SK-MEL-5 (cell line): ENCODE results near the gene C1QTNF5. TPM values are rescaled to one million over a fixed set of nuclear protein-coding genes. Genes with fewer than 3 reads are reported as not detected.
A peak's percentile ranks its signal among the peaks of the same experiment; 100 is the strongest.

Source experiments
- DNase-seq: peaks from one replicate; pipeline ENCODE4 v3.0.0-alpha.2; 2016; ENCODE audit warnings: low read depth, low spot score
- in situ Hi-C: cut with HindIII; loops from 2 replicates; pipeline ENCODE4 v1.10.0; 2016; ENCODE audit warnings: low sequenced_read_pairs, high pct_unique_total_duplicates, low pct_unique_long_range_greater_than_20kb
- total RNA-seq: library from RNA; depleted of rRNA; stranded (reverse); fragments of >200 nt; shearing (Covaris generic); gene quantifications from 2 replicates; pipeline ENCODE4 v1.2.3, GENCODE V29; 2014

The C1QTNF5 gene
- total RNA-seq, 1 experiment from 2014 or later: not detected

GRCh38 chr11:119315131-119316015, 25.3 kb downstream of the C1QTNF5 start:
- in situ Hi-C loops: no loop called here
- DNase-seq: peak; percentile 88

GRCh38 chr11:119314726-119315125, 26.0 kb downstream of the C1QTNF5 start:
- in situ Hi-C loops: no loop called here
- no peak for DNase-seq

- in situ Hi-C loops: no loop called here
- DNase-seq: no peak
These were observed 30.0 kb downstream of the C1QTNF5 start for GRCh38 chr11:119310682-119311052.

GRCh38 chr11:119309953-119310681, 30.6 kb downstream of the C1QTNF5 start:
- DNase-seq: no peak
- in situ Hi-C loops: no loop called here

GRCh38 chr11:119309411-119309810, 31.3 kb downstream of the C1QTNF5 start:
- in situ Hi-C loops: no loop called here
- no peak for DNase-seq

GRCh38 chr11:119307974-119308373, 32.7 kb downstream of the C1QTNF5 start:
- no peak for DNase-seq
- in situ Hi-C loops: no loop called here

- in situ Hi-C loops: no loop called here
- DNase-seq: peak; percentile 45
These were observed 33.5 kb downstream of the C1QTNF5 start for GRCh38 chr11:119307219-119307618.

- in situ Hi-C loops: no loop called here
- peak; percentile 73 for DNase-seq
These were observed 34.3 kb downstream of the C1QTNF5 start for GRCh38 chr11:119306373-119306890.

- DNase-seq: no peak
- in situ Hi-C loops: no loop called here
These were observed 34.9 kb downstream of the C1QTNF5 start for GRCh38 chr11:119305556-119306372.

- no peak for DNase-seq
- in situ Hi-C loops: no loop called here
These were observed 37.4 kb downstream of the C1QTNF5 start for GRCh38 chr11:119303227-119303718.

GRCh38 chr11:119300198-119300964, 40.3 kb downstream of the C1QTNF5 start:
- DNase-seq: no peak
- in situ Hi-C loops: no loop called here

GRCh38 chr11:119299416-119299815, 41.3 kb downstream of the C1QTNF5 start:
- in situ Hi-C loops: no loop called here
- no peak for DNase-seq

GRCh38 chr11:119298726-119299125, 42.0 kb downstream of the C1QTNF5 start:
- in situ Hi-C loops: no loop called here
- no peak for DNase-seq

GRCh38 chr11:119297938-119298337, 42.7 kb downstream of the C1QTNF5 start:
- in situ Hi-C loops: no loop called here

GRCh38 chr11:119295178-119295577, 45.5 kb downstream of the C1QTNF5 start:
- DNase-seq: no peak
- in situ Hi-C loops: no loop called here

More at GRCh38 chr11:119297938-119298337, 42.7 kb downstream of the C1QTNF5 start:
- no peak for DNase-seq

- in situ Hi-C loops: no loop called here
- no peak for DNase-seq
These were observed 47.2 kb downstream of the C1QTNF5 start for GRCh38 chr11:119293461-119293860.

- in situ Hi-C loops: no loop called here
These were observed 49.7 kb downstream of the C1QTNF5 start for GRCh38 chr11:119290894-119291497.

More at GRCh38 chr11:119290894-119291497, 49.7 kb downstream of the C1QTNF5 start:
- no peak for DNase-seq
